Hindlimb muscle (tissue), 1 donor: ENCODE data around the gene SPIN1. TPM values are rescaled to one million over a fixed set of nuclear protein-coding genes. Genes with fewer than 3 reads are reported as not detected.

Experiments used
- DNase-seq: peaks from one replicate; pipeline ENCODE4 v3.0.0-alpha.2; 2013
- polyA plus RNA-seq: library from polyadenylated mRNA; unstranded; fragments of 120-200 nt; gene quantifications from one replicate; pipeline ENCODE4 v1.2.1, GENCODE V29; 2013; ENCODE audit not compliant: insufficient read length

SPIN1 gene
- polyA plus RNA-seq, 1 donor = 60.7 TPM

GRCh38 chr9:88436379-88436778, 48.1 kb downstream of the SPIN1 start:
- DNase-seq = no peak

GRCh38 chr9:88437210-88438146, 49.2 kb downstream of the SPIN1 start:
- DNase-seq = no peak

GRCh38 chr9:88438811-88439210, 50.6 kb downstream of the SPIN1 start:
- no peak for DNase-seq

GRCh38 chr9:88441301-88442007, 53.2 kb downstream of the SPIN1 start:
- no peak for DNase-seq

GRCh38 chr9:88443480-88444113, 55.4 kb downstream of the SPIN1 start:
- DNase-seq = no peak

- no peak for DNase-seq
Observed at GRCh38 chr9:88446728-88447127, 58.5 kb downstream of the SPIN1 start.

GRCh38 chr9:88447431-88447830, 59.2 kb downstream of the SPIN1 start:
- DNase-seq = no peak

- DNase-seq = no peak
Observed at GRCh38 chr9:88451160-88451559, 62.9 kb downstream of the SPIN1 start.

GRCh38 chr9:88458716-88459465, 70.6 kb downstream of the SPIN1 start:
- peak; percentile 44 for DNase-seq

GRCh38 chr9:88460587-88461332, 72.5 kb downstream of the SPIN1 start:
- no peak for DNase-seq

GRCh38 chr9:88462191-88462590, 73.9 kb downstream of the SPIN1 start:
- no peak for DNase-seq

- no peak for DNase-seq
Observed at GRCh38 chr9:88464851-88465250, 76.6 kb downstream of the SPIN1 start.

- DNase-seq = no peak
Observed at GRCh38 chr9:88468226-88468625, 80.0 kb downstream of the SPIN1 start.

GRCh38 chr9:88476491-88477271, 88.4 kb downstream of the SPIN1 start:
- DNase-seq = no peak

GRCh38 chr9:88477300-88477751, 89.1 kb downstream of the SPIN1 start:
- DNase-seq = no peak

- DNase-seq = no peak
Observed at GRCh38 chr9:88478246-88478645, 90.0 kb downstream of the SPIN1 start.

- no peak for DNase-seq
Observed at GRCh38 chr9:88481933-88482332, 93.7 kb downstream of the SPIN1 start.

- no peak for DNase-seq
Observed at GRCh38 chr9:88488166-88488565, 99.9 kb downstream of the SPIN1 start.

- DNase-seq = no peak
Observed at GRCh38 chr9:88494983-88495721, 106.9 kb downstream of the SPIN1 start.

GRCh38 chr9:88497224-88497623, 109.0 kb downstream of the SPIN1 start:
- no peak for DNase-seq
